ENCODE measurements around the gene MAN1C1.
A peak's percentile ranks its signal among the peaks of the same experiment; 100 is the strongest.

Gene MAN1C1

DNA sequence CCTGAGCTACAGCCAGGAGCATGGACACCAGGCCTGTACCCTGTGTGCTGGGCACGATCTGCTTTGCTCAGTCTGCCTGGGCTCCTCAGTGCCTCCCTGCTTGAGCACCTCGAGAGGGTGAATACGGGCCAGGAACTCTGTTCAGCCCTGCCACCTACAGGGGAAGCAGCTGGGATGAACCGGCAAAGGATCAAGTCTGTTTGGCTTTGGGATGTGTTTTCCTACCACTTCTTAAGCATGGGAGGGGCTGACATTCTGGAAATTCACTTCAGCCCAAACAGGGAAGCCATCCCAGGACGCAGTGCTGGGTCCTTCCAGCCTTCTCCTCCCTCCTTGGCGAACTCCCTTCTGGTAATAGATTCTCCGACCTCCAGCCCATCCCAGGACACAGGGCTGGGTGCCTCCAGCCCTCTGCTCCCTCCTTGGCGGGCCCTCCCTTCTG is 127.6 kb downstream of the MAN1C1 start:
- DNase-seq: peak; percentile 22

GRCh38 chr1:25744636-25745425 is 128.2 kb downstream of the MAN1C1 start:
- DNase-seq: no peak

- no peak for DNase-seq
Measured at GRCh38 chr1:25746299-25747045, 129.9 kb downstream of the MAN1C1 start.

DNA sequence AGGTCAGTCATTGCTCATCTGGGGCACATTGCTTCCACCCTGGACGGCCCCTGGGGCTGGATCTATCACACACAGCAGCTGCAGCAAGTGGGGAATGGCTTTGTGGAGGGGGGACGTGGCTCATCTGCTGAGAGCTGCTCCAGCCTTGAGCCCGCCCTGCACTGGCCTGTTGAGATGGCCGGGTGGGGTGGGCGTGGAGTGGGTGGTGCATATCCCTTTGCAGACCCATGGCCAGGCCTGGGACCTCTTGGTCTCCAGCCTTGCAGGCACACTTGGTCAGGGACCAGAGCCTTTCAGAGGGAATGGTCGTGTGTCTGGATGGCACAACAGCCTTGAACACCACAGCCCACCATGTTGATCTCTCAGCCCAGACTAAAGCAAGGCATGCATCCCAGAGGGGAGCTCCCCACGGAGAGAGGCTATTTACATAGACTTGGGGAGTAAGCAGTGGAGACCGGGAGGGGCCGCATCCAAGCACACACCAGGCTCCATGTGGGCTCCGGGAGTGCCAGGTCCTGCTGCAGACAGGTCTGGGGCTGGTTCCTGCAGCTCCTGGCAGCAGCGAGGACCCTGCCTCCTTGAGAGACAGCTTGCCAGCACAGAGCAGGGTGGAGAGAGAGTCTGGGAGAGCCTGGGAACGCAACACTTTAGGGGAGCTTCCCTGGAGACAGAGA is 130.6 kb downstream of the MAN1C1 start:
- DNase-seq: no peak

GRCh38 chr1:25748531-25749205 is 132.1 kb downstream of the MAN1C1 start:
- no peak for DNase-seq

DNA sequence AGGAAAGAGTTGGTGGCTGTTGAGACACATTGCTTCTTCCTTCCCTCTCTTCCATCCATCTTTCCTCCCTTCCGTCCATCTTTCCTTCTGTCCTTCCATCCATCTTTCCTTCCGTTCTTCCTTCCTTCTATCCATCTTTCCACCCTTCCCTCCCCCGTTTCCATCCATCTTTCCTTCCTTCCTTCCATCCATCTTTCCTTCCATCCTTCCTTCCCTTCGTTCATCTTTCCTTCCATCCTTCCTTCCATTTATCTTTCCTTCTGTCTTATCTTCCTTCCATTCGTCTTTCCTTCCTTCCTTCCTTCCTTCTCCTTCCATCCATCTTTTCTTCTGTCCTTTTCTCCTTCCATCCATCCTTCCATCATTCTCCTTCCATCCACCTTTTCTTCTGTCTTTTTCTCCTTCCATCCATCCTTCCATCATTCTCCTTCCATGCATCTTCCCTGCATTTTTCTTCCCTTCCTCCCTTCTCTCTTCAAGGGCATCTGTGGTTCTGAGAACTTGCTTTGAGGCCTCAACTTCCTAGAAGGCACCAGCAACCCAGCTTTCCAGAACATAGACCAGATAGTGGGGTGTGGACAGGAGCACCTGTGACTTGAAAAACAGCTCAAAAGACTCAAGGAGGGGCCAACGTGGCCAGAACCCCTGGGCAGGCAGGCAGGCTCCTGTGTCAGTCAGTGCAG is 134.5 kb downstream of the MAN1C1 start:
- no peak for DNase-seq

- DNase-seq: no peak
Measured at GRCh38 chr1:25754470-25755181, 138.0 kb downstream of the MAN1C1 start.

DNA sequence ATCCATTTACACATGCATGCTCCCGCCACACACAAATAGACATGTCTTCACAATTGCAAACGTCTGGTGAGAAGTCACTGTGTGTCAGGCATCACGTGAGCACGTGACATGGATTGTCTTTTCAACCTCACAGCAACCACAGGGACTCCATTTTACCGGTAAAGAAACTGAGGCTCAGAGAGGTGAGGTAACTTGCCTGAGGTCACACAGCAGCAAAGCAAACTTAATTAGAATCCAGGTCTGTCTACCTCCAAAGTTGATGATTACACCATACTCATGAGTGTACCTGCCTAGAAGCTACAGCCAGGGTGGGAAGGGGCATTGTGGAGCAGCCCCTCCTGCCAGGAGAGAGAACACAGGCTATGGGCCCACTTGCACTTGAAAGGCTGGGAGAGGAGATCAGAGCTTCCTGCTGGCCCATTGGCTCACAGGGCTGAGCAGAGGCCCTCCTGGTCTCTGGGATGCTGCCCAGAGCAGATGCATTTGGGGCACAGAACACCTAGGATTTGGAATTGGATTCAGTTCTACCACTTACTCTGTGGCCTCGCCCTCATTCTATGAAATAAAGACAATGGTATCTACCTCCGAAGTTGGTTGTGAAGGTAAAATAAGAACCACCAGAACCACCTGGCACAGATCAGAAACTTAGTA is 139.0 kb downstream of the MAN1C1 start:
- no peak for DNase-seq

DNA sequence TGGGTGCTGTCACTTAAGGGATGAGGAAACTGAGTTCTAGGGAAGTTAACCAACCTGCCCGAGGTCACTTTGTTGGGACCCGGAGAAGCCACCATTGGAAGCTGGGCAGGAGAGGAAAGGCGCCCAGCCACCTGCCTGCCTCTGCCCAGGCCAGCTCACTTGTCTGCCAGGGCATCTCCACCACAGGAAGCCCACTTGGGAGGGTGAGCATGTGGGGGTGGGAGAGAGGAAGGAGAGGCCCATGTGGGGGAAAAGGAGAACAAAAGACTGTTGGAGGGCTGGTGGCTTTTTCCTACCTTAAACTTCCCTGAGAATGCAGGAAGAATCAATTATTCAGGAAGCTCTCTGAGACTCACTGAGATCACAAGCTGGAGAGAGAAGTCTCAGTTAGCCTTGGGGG is 139.6 kb downstream of the MAN1C1 start:
- DNase-seq: no peak

- DNase-seq: no peak
Measured at GRCh38 chr1:25757151-25757845, 140.7 kb downstream of the MAN1C1 start.

DNA sequence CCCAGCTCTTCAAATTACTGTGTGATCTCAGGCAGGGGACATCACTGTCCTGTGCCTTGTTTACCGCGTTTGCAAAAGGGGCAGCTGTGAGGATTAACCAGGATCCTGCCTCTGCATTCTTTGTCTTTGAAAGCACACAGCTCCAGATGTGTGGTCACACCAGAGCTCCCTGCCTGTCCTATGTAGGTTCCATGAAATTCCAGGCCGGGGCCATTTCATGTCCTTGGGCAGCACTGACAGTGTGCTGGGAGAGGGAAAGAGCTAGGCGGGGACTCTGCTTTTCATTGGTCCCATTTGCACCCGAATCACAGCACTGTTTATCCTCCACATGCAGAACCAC is 141.2 kb downstream of the MAN1C1 start:
- DNase-seq: no peak

DNA sequence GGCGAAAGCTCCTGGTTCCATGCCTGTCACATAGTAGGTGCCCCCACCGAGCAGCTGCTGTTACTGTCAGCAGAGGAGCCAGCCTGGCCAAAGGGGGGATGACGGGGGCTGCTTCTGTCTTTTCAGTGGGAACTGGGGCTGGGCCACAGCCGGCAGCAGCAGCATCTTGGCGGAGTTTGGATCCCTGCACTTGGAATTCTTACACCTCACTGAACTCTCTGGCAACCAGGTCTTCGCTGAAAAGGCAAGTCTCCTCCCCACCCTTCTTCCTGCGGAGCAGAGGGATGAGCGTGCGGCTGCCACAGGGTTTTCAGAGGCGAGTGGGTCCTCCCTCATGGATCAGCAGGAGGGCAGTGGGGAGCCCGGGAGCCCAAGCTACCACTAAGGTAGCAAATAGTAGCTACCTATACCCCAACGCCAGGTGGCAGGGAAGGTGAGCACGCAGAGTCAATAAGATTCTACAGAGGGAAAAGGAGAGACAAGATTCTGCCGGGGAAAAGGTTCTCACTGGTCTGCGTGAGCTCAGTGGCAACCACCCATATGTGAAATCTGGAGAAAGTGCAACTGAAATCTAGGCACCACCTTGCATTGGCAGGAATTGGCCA is 142.0 kb downstream of the MAN1C1 start:
- no peak for DNase-seq

DNA sequence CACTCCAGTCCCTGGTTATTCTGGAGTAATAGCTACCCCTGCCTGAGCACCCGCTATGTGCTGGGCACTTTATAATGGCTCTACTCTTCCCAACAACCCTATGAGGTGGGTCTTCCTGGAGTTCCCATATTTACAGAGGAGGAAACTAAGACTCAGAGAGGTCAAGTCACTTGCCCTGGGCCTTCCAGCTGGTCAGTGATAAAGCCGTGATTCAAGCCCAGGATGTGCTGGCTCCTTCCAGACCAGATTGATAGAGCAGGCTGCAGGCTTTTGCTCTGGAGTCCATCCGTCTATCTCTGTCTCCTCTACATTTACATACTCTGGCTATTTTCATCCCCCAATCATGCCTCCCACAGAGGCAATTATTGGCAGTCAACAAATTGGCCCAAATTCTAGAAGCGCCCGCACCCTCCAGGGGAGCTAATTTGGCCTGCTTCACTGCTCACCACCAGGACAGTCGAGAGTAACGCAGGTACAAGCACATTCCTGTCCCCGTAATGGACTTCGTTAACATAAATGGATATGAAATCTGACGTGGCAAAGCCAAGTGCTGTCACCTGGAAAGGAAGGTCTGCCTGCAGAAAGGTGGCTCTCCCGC is 143.6 kb downstream of the MAN1C1 start:
- no peak for DNase-seq

DNA sequence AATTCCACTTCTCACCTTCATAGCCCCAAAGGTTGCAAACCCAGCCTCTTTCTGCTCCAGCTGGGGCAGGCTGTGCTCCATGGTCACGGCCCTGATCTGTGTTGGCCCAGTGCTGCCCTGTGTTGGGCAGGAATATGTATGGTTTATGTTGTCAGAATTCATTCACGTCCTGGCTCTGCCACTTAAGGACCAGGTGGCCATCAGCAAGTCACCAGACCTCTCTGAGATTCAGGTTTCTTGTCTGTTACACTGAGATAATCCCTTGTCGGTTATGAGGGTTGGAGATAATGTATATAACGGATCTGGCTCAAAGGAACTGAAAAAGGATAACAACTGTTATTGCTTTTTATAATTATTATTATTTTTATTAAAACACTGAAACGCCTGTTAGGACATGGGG is 144.3 kb downstream of the MAN1C1 start:
- no peak for DNase-seq

GRCh38 chr1:25763493-25763892 is 146.9 kb downstream of the MAN1C1 start:
- no peak for DNase-seq

DNA sequence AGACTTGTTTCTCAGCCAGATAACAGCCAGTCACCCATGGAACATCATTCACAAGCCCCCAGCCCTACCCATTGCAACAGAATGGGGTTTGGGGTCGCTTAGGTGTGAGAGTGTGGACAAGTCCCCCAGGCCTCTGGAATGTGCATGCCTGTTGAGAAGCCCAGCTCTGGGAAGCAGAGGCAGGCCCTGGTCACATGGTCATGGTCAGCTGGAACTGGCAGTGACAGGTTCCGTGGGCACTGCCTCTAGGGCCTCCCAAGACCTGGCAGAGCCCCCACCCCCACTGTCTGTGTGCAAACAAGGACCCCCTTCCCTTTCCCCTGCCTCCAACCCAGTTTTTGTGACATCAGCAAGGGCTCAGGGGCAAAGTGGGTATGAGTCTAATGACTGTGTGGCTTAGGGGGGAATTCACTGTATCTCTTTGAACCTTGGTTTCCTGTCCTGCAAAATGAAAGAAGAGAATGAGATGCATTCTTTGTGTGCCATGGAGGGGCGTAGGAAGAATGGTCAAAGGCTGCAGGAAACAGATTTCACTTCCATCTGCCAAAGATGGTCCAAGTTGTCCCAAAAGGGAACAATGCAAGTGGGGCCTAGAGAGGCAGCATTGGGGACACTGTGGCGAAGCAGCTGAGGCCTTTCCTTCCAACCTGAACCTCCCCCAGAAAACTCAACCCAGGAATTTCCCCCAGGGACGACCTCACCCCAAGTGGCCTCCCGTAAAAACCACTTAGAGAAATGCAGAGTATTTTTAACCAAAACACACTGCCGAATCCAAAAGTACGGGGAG is 148.7 kb downstream of the MAN1C1 start:
- no peak for DNase-seq

DNA sequence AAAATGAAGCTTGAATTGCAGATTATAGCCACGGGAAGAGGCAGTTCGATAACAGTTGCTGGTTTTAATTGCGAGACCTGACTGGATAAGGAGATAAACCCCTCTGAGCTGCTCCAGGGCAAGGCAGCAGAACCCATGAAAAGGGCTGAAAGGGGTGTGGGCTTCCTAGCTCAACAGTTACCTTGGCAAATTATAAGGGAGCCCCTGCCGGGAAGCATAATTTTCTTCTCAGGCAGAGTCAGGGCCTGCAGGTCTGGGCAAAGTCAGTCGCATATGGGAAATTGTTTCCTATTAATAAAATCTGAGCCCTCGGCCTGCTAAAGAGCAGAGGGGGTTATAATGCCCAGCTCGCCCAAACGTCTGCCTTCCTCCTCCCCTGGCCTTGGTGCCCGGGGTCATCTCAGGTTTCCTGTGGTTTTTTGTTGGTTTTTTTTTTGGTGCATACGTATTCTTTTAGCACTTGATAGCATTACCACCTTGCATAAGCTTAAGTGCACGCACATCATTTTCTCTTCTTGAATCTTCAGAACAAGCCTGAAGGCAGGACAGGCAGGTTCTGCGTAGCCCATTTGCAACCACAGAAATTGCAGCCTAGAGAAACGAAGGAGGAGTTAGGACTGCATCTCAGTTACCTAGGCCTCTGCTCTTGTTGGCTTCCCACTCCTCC is 149.5 kb downstream of the MAN1C1 start:
- DNase-seq: no peak

- DNase-seq: no peak
Measured at GRCh38 chr1:25766721-25767436, 150.3 kb downstream of the MAN1C1 start.

Data from GOT3 (cell line).